NCI-H510A treated with DMSO at 0.1 percent for 48 hours (cell line): ENCODE data around the gene DMD.

ENCODE experiments used
- DNase-seq: peaks from one replicate; lab custom pipeline; 2025; lab: John Stamatoyannopoulos, UW

The DMD gene

GRCh38 chrX:31280580-31280979, 1930.8 kb downstream of the DMD start:
- no peak for DNase-seq

GRCh38 chrX:31279359-31279758, 1932.0 kb downstream of the DMD start:
- peak; percentile 2 for DNase-seq

DNA sequence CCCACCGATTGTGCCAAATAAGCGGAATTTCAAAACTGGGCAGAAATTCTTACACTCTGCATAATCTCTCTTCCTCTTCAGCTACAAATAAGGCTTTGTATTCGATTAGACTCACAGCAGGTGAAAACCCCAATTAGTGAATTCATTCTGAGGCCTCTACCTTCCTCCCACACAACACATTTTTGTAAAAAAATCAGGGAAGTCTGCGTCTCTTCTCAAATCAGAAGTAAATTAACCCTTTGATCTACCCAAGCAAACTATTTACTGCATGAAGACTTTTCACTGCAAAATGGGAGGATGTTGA, 1938.9 kb downstream of the DMD start:
- no peak for DNase-seq

DNA sequence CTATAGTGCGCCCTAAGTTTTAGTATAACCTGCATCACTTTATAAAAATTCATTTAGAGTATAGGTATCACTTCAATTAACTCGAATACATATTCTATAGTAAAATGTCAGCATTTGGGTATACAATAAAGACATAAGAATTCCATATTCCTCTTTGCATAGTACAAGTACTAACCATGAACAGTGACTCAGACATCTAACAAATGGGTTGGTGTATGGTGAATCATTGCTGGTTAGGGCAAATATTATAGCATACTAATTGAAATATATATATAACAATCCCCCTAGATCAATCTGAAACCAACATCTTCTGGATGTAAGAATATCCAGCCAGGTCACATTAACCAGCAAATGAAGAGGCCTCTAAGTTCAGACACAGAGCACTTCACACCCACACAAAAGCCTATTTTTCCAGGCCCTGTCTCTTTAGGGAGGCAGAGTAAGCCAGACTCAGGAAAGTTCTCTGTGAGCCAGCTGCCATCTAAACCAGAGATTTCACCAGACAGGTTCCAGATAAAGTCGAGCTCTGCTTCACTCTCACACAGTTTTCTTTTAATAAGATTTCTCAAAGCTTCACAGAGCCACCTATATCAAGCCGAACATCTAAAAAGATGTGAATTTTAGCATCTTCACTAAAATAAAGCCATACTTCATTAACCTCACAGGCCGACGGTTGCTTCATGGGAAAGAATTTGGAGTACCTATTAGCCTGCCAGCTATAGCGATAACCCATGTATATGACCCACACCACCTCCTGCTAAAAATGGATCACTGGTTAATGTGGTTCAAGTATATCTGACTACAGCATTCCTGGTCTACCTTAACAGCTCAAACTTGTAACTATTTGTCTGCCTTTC, 1939.5 kb downstream of the DMD start:
- DNase-seq = no peak

DNA sequence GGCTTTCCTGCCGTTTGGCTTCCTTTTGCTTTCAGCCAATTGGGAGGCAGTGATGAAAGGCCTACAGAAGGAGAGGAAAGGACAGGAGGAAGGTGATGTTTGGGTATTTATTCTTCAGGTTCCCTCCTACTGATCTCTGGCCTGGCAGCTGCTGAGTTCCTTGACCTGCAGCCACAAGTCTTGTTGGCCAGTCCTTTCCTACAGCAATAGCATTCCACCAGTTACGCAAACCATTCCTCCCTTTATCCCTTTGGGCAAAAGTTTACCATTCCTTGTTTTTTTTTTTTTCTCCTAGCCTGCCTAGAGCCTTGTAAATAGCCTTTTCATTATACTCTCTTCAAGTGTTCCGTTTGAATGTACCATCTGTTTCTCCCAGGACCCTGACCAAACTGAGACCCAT, 1941.4 kb downstream of the DMD start:
- no peak for DNase-seq

- DNase-seq = no peak
Observed at GRCh38 chrX:31268359-31268758, 1943.0 kb downstream of the DMD start.

DNA sequence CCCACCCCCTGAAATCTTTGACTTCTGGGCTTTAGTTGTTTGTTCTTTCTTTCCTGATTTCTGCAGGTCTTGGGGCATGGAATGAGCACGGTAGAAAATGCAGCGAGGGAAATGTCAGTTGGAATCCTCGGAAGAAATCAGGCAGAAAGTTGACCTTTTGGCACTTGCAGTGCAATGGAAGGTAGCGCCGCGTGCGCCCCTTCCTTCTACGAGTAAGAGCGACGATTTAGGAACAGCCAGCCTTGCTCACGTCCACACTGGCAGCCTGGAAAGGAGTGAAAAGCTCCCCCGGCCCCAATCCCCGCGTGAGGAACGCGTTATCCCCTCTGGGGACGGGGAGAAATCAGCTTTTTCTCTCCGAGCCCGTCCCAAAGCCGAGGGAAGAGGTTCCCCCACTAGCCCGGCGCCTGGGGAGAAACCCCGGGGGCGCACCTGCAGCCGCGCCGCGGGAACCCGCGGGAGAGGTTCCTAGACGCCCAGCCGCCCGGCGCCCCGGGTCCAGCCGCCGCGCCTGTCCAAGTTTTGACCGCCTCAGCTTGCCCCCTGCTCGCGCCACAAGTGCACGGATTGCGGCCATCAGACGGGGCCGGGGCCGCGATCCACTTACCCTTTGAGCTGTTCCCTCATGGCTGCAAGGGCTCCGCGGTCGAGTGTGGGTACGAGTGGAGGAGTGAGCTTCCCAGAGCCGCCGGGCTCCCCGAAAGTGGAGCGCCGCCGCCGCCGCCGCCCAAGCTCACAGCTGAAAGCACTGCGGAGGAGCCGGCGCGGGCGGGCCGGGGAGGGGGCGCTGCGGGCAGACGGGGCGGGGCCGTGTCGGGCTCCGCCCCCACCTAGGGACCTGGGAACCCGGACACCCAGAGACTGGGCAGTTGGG, 1944.9 kb downstream of the DMD start:
- DNase-seq = peak; percentile 30

DNA sequence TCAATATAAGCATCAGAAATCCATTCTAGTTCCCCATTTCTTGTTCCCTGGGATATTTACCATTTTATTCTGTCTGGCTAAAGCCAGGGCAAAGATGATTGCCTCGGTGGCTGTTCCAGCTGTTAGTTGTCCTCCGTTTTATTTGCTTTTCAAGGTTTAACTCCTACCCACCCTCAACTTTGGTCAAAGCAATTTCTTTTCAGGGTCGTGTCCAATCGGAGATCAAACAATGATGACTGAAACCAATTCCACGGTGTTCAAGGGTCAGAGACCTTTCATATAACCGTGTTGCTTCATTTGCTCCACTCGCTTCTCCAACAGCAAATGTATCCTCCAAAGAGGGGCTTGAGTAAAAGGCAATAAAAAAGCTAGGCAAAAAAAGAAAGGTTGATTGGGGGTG, 1946.0 kb downstream of the DMD start:
- DNase-seq = no peak

DNA sequence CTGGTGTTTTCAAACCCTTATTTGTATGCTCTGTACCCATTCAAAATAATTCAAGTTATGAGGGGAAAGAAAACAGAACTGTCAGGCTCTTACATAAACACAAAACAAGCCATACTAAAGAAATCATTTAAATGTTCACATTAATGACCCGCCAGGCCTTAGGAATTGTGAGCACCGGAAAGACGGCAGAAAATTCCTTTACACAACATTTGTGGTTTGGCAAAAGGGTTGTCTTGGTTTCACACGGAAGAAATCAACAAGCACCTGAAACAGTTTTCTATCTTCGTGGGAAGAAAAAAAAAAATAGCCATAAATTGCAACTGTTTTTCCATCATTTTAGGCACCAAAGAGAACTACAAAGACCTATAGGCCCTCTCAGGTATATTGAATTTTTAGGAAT, 1951.0 kb downstream of the DMD start:
- DNase-seq = no peak

GRCh38 chrX:31258166-31258565, 1953.2 kb downstream of the DMD start:
- no peak for DNase-seq

DNA sequence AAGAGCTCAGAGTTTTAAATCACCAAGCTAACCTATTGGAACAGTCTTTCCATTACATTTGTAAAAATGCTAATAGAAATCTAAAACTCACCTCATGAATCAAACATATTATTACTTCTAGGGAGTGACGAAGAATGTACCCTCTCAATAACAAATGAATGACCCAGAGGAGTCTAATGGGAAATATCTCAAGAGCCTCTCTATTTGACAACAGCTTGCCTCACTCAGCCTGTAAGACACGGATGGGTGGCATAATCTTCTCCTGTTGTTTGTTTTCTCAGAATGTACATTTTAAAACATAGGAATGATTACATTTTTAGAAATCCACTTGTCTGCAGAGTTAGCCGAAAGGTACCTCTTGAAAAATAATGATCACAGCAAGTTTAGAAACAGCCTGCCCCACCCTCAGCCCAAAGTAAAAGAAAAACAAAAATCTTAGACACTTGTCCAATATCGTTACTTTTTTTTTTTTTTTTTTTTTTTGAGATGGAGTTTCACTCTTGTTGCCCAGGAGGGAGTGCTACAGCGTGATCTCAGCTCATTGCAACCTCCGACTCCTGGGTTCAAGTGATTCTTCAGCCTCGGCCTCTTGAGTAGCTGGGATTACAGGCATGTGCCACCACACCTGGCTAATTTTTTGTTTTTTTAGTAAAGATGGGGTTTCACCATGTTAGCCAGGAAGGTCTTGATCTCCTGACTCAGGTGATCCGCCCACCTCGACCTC, 1955.9 kb downstream of the DMD start:
- no peak for DNase-seq

DNA sequence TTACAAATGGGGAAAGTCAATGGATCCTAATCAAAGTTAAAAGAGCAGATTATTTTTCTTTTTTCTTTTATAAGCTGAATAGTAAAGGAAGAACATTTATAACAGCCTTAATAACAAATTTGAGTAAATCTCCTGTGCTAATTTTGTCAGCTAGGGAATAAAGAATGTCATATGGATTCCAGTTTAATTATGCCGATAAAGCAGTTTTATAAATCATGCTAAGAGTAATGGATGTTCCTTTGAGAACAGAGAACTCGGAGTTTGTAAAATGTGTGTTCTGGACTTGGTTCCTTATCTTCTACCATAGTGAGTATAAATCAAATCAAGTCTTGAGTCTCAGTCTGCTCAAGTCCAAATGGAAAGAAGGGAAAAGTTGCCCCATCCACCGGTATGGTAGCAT, 1959.2 kb downstream of the DMD start:
- DNase-seq = no peak

GRCh38 chrX:31251336-31251735, 1960.0 kb downstream of the DMD start:
- no peak for DNase-seq

- no peak for DNase-seq
Observed at GRCh38 chrX:31245714-31246113, 1965.6 kb downstream of the DMD start.

- DNase-seq = no peak
Observed at GRCh38 chrX:31243804-31244203, 1967.5 kb downstream of the DMD start.

- DNase-seq = no peak
Observed at GRCh38 chrX:31240982-31241381, 1970.4 kb downstream of the DMD start.

GRCh38 chrX:31237189-31237588, 1974.2 kb downstream of the DMD start:
- DNase-seq = no peak

DNA sequence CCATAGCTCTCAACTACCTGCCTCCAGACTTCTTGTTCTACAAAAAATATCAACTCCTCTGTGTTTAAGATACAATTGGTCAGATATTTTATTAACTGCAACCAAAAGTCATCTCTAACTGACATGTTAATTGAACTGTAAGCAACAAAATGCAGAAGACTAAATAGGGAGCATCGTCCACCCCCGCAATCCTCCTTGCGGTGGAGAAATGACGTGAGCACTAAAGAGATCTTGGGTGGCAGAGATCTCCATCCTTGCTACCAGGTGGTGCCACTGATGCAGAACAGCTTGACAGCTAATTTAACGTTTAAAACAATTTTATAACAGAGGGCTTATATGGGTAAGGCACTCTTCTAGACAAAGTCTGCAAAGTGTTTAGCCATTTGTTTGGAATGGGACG, 1975.1 kb downstream of the DMD start:
- DNase-seq = no peak

DNA sequence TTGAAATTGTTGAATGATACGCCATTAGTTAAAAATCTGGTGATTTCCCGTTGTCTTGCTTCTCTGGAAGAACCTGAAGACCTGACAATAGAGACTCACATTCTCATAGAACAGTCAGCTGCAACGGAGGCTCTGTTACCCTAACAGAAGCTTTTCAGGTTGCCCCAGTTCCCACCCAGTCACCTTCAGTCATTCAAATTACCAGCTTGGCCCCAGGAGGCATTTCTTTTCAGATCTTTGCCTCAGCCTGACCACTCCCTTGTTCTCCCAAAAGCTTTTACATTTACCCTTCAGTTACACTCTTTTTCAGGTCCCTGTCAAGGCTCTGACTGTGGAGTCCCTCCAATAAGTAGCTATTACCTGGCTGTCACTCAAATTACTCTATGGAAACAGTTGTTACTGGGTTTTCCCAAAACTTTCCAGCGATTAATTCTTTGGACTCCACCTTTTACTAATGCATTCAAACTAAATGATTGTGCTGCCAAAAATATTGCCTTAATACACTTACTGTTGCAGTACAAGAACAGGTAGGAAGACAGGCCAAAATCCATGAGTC, 1977.3 kb downstream of the DMD start:
- DNase-seq = no peak

DNA sequence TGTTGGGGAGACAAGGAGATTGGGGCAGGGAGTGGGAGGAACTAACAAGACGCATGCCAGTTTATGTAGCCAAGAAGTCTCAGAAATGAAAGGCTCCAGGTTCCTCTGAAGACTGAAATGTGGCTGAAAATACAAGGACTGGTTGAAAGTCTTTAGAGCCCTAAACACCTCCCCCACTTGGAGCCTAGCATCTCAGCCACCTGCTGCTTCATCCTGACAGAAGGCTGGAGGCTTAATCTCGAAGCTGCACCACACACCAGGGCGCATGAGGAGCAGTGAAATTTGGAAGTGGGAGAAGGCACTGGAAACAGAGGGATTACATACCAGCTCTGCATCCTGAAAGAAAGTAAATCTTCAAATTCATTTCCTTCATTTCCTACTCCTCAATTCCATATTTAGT, 1978.8 kb downstream of the DMD start:
- DNase-seq = no peak

- DNase-seq = no peak
Observed at GRCh38 chrX:31228909-31229308, 1982.4 kb downstream of the DMD start.

DNA sequence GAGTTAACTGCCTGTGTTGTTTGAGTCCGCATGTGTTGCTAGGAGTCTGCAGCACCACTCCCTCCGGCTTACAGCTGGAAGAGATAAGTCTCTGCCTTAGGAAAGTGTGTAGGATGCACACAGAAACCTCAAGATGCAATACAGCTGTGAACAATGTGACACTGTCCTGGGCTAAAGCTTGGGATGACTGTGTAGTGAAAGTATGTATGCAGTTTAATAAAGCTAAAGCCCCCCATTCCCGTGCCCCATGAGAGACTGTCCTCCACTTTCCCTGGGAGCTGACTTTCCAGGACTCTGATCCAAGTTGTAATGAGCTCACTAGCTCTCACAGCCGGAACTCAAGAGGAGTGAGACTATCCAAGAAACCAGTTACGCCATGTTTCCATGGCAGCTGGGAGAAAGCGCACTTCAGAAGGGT, 1982.9 kb downstream of the DMD start:
- DNase-seq = no peak
